Skeletal muscle tissue (tissue), 4 donors: ENCODE measurements around the gene PRDM16. TPM values are rescaled to one million over a fixed set of nuclear protein-coding genes. Genes with fewer than 3 reads are reported as not detected.

ENCODE experiments used
- H3K27ac ChIP-seq: one replicate; pipeline ENCODE4 v1.7.0; 2013; ENCODE audit warnings: mild to moderate bottlenecking, low read depth, low read length, inconsistent platforms
- H3K27me3 ChIP-seq, 3 donors: one replicate each; pipeline ENCODE4 v1.7.0; 2013; ENCODE audit warnings: low read length in 3 of 3; ENCODE audit not compliant: control insufficient read depth in 3 of 3, insufficient read depth in 3 of 3
- H3K36me3 ChIP-seq, 3 donors: one replicate each; pipeline ENCODE4 v1.7.0; 2013; ENCODE audit warnings: low read length in 3 of 3; ENCODE audit not compliant: control insufficient read depth in 3 of 3, insufficient read depth in 3 of 3
- H3K4me1 ChIP-seq, 3 donors: one replicate each; pipeline ENCODE4 v1.7.0; 2013; ENCODE audit warnings: low read length in 3 of 3, mild to moderate bottlenecking in 3 of 3; ENCODE audit not compliant: control insufficient read depth in 3 of 3, insufficient read depth in 3 of 3
- H3K4me3 ChIP-seq, 3 donors: one replicate each; pipeline ENCODE4 v1.7.0; 2013; ENCODE audit warnings: low read length in 3 of 3
- H3K9ac ChIP-seq, 3 donors: one replicate each; pipeline ENCODE4 v1.7.0; 2013; ENCODE audit warnings: low read length in 3 of 3, mild to moderate bottlenecking in 3 of 3, moderate library complexity in 2 of 3, low read depth in 1 of 3
- H3K9me3 ChIP-seq, 3 donors: one replicate each; pipeline ENCODE4 v1.7.0; 2013; ENCODE audit warnings: low read length in 3 of 3; ENCODE audit not compliant: control insufficient read depth in 3 of 3
- total RNA-seq: library from RNA; depleted of rRNA; stranded (reverse); fragments of >200 nt; gene quantifications from one replicate; pipeline ENCODE4 v1.2.3, GENCODE V29; 2014
- donor health status: Osteomylitis.

Gene PRDM16
- total RNA-seq, 1 donor from 2014 or later = 4.7 TPM

DNA sequence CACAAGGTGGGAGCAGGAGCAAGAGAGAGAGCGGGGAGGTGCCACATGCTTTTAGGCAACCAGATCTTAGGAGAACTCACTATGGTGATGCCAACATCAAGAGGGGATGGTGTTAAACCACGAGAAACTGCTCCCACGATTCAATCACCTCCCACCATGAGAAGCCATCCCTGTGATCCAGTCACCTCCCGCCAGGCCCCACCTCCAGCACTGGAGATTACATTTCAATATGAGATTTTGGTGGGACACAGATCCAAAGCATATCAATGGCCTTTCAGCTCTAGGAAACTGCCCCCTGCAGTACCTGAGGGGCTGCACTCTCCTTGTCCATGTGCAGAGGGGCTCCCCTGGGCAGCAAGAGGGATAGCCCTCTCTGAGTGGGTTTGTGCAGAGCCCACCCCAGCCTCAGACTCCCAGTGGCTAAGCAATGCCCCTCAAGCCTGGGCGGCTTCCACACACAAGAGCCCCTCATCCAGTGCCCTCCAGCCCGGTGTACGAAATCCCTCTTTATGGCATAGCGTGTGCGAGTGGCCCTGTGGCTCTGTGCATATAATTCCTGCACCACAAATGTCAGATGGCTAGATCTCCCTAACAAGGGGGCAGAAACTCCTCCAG lies 15.5 kb upstream of the PRDM16 start:
- Histone ChIP-seq H3K27ac (no peak overlapping the region), H3K4me3 (no peak overlapping the region), H3K4me1 (no peaks in the 10 kb centered on the region), H3K36me3 (no peaks in the 10 kb centered on the region), H3K9me3 (no peaks in the 10 kb centered on the region), H3K27me3 (peaks cover 23 to 36% (median 33%) of the 10 kb centered on the region in 3 donors), H3K9ac (no peak overlapping the region)

- H3K27ac ChIP-seq = no peak overlapping the region
- no peaks in the 10 kb centered on the region for H3K36me3 ChIP-seq
- no peaks in the 10 kb centered on the region for H3K4me1 ChIP-seq
- H3K4me3 ChIP-seq = no peak overlapping the region
- H3K27me3 ChIP-seq = peaks cover 27 to 38% (median 36%) of the 10 kb centered on the region in 3 donors
- no peaks in the 10 kb centered on the region for H3K9me3 ChIP-seq
- H3K9ac ChIP-seq = no peak overlapping the region
These were observed 15.0 kb upstream of the PRDM16 start for GRCh38 chr1:3053986-3054385.

- Histone ChIP-seq H3K4me3 (no peak overlapping the region), H3K4me1 (no peaks in the 10 kb centered on the region), H3K9ac (no peak overlapping the region), H3K9me3 (no peaks in the 10 kb centered on the region), H3K27ac (no peak overlapping the region), H3K36me3 (no peaks in the 10 kb centered on the region), H3K27me3 (peaks cover 24 to 36% (median 36%) of the 10 kb centered on the region in 3 donors)
These were observed 14.5 kb upstream of the PRDM16 start for GRCh38 chr1:3054474-3054873.

DNA sequence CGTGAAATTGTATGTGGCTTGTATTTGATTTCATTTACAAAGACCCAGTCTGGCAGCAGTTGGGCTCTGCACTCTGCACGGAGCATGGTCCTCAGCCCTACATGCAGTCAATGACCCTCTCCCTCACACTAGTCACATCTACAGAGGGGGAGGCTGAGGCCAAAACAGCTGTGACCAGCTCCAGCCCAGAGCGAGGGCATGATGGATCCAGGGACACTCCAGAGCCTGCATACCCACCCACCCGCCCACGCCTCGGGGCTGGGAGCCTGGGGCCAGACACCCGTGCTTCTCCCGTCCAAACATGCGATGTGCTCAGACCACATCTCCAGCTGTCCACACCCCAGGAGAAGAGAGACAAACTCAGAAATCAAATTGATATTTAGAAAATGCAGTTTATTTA lies 14.0 kb upstream of the PRDM16 start:
- Histone ChIP-seq H3K4me1 (no peaks in the 10 kb centered on the region), H3K27me3 (peaks cover 24 to 36% (median 36%) of the 10 kb centered on the region in 3 donors), H3K9ac (no peak overlapping the region), H3K27ac (no peak overlapping the region), H3K36me3 (no peaks in the 10 kb centered on the region), H3K9me3 (no peaks in the 10 kb centered on the region), H3K4me3 (no peak overlapping the region)

DNA sequence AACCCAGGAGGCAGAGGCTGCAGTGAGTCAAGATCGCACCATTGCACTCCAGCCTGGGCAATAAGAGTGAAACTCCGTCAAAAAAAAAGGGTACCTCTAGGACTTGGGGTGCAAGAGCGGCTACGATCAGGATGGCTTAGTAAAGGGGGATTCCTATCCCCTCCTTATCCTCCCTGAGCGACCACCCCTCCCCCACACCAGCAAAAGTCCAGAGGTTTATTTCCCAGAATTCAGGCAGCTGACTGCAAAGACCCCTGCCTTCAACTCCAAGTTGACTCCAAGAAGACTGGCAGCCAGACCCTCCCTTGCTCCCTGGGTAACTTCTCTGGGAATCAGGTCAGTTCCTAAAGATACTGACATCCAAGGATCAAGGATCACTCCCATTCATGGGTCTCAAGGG lies 12.4 kb upstream of the PRDM16 start:
- Histone ChIP-seq H3K27ac (no peak overlapping the region), H3K4me1 (no peaks in the 10 kb centered on the region), H3K9ac (no peak overlapping the region), H3K4me3 (no peak overlapping the region), H3K27me3 (peaks cover 30 to 41% (median 40%) of the 10 kb centered on the region in 3 donors), H3K9me3 (no peaks in the 10 kb centered on the region), H3K36me3 (no peaks in the 10 kb centered on the region)

GRCh38 chr1:3058263-3059030 lies 10.6 kb upstream of the PRDM16 start:
- Histone ChIP-seq H3K4me3 (no peak overlapping the region), H3K9ac (no peak overlapping the region), H3K36me3 (no peaks in the 10 kb centered on the region), H3K9me3 (no peaks in the 10 kb centered on the region), H3K4me1 (no peaks in the 10 kb centered on the region), H3K27me3 (peaks cover 25 to 40% (median 37%) of the 10 kb centered on the region in 3 donors), H3K27ac (no peak overlapping the region)

GRCh38 chr1:3060127-3060526 lies 8.9 kb upstream of the PRDM16 start:
- Histone ChIP-seq H3K27me3 (peaks cover 34 to 45% (median 42%) of the 10 kb centered on the region in 3 donors), H3K9me3 (no peaks in the 10 kb centered on the region)

DNA sequence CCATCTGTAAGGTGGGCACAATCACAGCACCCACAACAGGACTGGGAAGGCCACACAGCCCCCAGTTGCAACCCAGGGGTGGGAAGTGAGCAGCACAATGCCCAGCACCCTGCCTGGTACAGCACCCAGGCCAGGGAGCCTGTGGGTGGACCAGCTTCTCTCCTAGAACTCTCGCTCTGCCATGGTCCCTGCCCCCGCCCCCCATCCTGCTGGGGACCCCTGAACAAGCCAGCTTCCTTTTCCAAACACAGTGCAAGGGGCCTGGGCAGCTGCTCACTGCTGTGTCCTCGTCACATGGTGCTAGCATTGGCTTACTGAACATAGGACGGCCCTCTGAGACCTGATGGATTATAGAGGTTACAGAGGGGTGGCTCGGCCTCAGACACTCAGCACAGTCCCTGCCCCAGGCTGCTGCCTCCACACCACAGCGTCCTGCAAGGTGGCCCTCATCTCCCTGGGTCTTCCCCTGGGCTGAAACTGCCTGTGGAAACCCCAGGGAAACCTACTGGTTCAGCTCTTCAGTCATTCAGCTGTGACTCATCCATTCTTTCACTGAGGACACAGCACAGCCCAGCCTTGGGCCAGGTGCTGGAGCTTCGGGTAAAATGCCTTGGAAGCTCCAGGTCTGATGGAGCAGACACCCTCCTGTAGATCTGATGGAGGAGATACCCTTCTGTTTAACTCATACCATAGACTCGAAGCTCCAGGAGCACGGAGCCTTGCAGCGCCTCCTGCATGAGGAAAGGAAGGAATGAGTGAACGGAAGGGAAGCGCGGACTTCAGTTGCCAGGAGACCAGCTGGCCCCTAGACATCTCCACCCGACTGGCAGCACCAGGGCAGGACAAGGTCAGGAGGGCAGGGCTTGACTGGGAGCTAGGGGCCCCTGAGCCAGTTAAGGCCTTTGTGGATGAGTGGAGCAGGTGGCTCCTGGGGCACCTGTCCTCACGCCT lies 8.1 kb upstream of the PRDM16 start:
- H3K27me3 ChIP-seq = peaks cover 42 to 53% (median 48%) of the 10 kb centered on the region in 3 donors
- H3K9ac ChIP-seq = no peak overlapping the region

More at GRCh38 chr1:3060127-3060526, 8.9 kb upstream of the PRDM16 start:
- Histone ChIP-seq H3K36me3 (no peaks in the 10 kb centered on the region), H3K27ac (no peak overlapping the region), H3K9ac (no peak overlapping the region), H3K4me3 (no peak overlapping the region), H3K4me1 (no peaks in the 10 kb centered on the region)

DNA sequence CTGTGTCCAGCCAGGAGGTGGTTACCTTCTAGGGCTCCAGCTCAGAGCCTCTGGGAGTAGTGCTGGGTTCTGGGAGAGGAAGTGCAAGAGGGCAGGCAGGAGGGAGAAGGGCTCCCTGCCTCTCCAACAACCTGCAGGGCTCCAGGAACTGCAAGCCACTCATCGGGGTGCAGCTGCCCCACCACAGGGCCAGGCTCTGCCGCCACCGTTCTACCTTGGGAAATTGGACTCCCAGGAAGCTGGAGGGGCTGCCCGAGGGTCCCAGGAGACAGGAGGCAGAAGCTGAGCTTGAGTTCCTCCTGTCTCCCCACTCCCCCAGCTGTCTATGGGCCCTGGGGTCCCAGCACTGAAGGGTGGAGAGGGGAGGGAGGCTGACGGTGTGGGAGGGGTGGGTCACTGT lies 7.4 kb upstream of the PRDM16 start:
- no peaks in the 10 kb centered on the region for H3K36me3 ChIP-seq
- no peak overlapping the region for H3K27ac ChIP-seq
- H3K4me1 ChIP-seq = no peaks in the 10 kb centered on the region
- peaks cover 48 to 59% (median 55%) of the 10 kb centered on the region in 3 donors for H3K27me3 ChIP-seq
- no peaks in the 10 kb centered on the region for H3K9me3 ChIP-seq
- no peak overlapping the region for H3K4me3 ChIP-seq
- H3K9ac ChIP-seq = no peak overlapping the region

More for the DNA sequence above, 8.1 kb upstream of the PRDM16 start:
- Histone ChIP-seq H3K4me3 (no peak overlapping the region), H3K9me3 (no peaks in the 10 kb centered on the region), H3K4me1 (no peaks in the 10 kb centered on the region), H3K36me3 (no peaks in the 10 kb centered on the region), H3K27ac (no peak overlapping the region)
